Heart right ventricle (tissue), 16 donors: Measurements from ENCODE around the gene TAS2R31. TPM values are rescaled to one million over a fixed set of nuclear protein-coding genes. Genes with fewer than 3 reads are reported as not detected.

Experiments used
- ATAC-seq, 8 donors: fragments of 200-7000 bp; cut with Tn5 transposase; one replicate each; pipeline ENCODE4 v1.9.1; 2020; ENCODE audit warnings: mild to moderate bottlenecking in 8 of 8, moderate library complexity in 8 of 8, moderate number of reproducible peaks in 1 of 8
- DNase-seq, 2 donors: peaks; one replicate each; pipeline ENCODE4 v3.0.0-alpha.2; 2020
- H3K27ac ChIP-seq, 10 donors: fragments of 200-600 bp; sonication (generic) in 2 of 10; one replicate each; pipeline versions ENCODE4 v1.5.0 to v1.8.0; 2020 to 2022; ENCODE audit warnings: mild to moderate bottlenecking in 3 of 10
- H3K27me3 ChIP-seq, 7 donors: fragments of 200-600 bp; one replicate each; pipeline ENCODE4 v1.8.0; 2021 to 2022; ENCODE audit warnings: mild to moderate bottlenecking in 2 of 7
- H3K36me3 ChIP-seq, 9 donors: fragments of 200-600 bp; sonication (generic) in 1 of 9; one replicate each; pipeline versions ENCODE4 v1.5.0 to v1.8.0; 2020 to 2022; ENCODE audit warnings: mild to moderate bottlenecking in 2 of 9
- H3K4me1 ChIP-seq, 9 donors: fragments of 200-600 bp; sonication (generic) in 1 of 9; one replicate each; pipeline versions ENCODE4 v1.5.0 to v1.8.0; 2020 to 2022; ENCODE audit warnings: mild to moderate bottlenecking in 4 of 9
- H3K4me3 ChIP-seq, 10 donors: fragments of 200-600 bp; sonication (generic) in 2 of 10; one replicate each; pipeline versions ENCODE4 v1.5.0 to v1.8.0; 2020 to 2022; ENCODE audit warnings: mild to moderate bottlenecking in 7 of 10, moderate library complexity in 2 of 10
- H3K9me3 ChIP-seq, 11 donors: fragments of 200-600 bp in 10 of 11; sonication (generic) in 2 of 11; one replicate each; pipeline versions ENCODE4 v1.5.0 to v1.8.0; 2013 to 2022; ENCODE audit warnings: mild to moderate bottlenecking in 2 of 11, control low read depth in 1 of 11, moderate library complexity in 1 of 11
- WGBS, 2 donors: extraction: QIAGEN DNeasy Blood & Tissue Kit; methylation state at CpG; one replicate each; pipeline ENCODE4 v1.1.7; 2013; ENCODE audit warnings: inconsistent platforms in 1 of 2; 5-methylcytosine and 5-hydroxymethylcytosine counted together
- intact Hi-C, 10 donors: fragments of 100-400 bp; cut with DNase I; formaldehyde crosslinking; loops; one replicate each; pipeline versions ENCODE4 v1.11.1 to v1.14.2; 2022
- polyA plus RNA-seq, 2 donors: library from polyadenylated mRNA; stranded (reverse); fragments of 200-250 nt; gene quantifications; one replicate each; pipeline ENCODE4 v1.2.3, GENCODE V29; 2013
- total RNA-seq, 10 donors: library from RNA; stranded (reverse); fragmentation: NEBNext Ultra II Directional in 3 of 10; extraction: Animal tissue kit (Norgen Biotek cat#: 25700) in 3 of 10; gene quantifications; one replicate each; pipeline versions ENCODE4 v1.2.1 to v1.2.4, GENCODE V29; 2021 to 2023
- TF ChIP-seq, protein P1 (sequence below), 9 donors: fragments of 200-600 bp; sonication (generic) in 2 of 9; IDR thresholded peaks; one replicate each; pipeline versions ENCODE4 v1.5.0 to v1.8.0; 2021 to 2022; ENCODE audit warnings: antibody characterized with exemption in 9 of 9, mild to moderate bottlenecking in 5 of 9, moderate library complexity in 1 of 9
- donor health status: Arrhythmogenic right ventricular cardiomyopathy.
- donor health status: ischemic (EF 13 %, LVEDD 7.1; RV severe dilation, severe dysfunction).
- donor health status: healthy with polysubstance abuse.
- donor health status: DM: no; HTN: yes; CAD: no.
- donor health status: DM: no; HTN: no; CAD: no.
- donor health status: ischemic (EF 25% LVEDD 6.9; RV normal size, moderate dysfunction).
- donor health status: ischemic (EF 25% LVEDD 5.7; RV mildly dilated, moderate dysfunction).
- donor health status: healthy.
- donor health status: DM: yes; HTN: yes; CAD: no.
- donor health status: Ischemic cardiomyopathy.
- donor health status: ischemic (EF 35%, LVEDD 5.7; RV mildly dilated, moderate dysfunction).
- donor health status: nonischemic (EF 11% LVEDD 7.7; RV severe dilation, severe dysfunction).
- donor health status: DM: yes; HTN: yes; CAD: no.
- donor health status: PGD.
- donor health status: ischemic (EF 29% LVEDD 5.4; RV normal size, mild dysfunction).
- donor health status: nonischemic (EF 23%, LVEDD 6.1; RV moderate dilation, normal function).

The TAS2R31 gene
- total and polyA plus RNA-seq, 12 donors = 0.12 to 1.6 (median 0.69) TPM

DNA sequence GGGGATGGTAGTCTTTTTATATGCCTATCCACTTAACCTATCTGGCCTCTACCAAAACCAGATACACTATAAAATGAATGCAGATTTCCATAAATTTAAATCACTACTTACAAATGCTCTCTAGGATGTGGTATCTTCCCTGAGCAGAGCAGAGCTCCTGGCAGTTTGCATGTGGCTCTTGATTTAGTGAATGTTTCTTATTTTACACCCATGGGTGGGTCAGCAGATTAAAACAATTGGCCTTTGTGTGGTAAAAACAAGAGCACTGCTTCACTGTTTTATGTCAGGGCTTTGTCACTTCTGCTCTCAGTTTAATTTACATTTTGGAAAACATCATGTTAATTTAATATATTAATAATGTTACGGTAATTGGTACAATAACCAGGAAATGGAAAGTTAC, 14.3 kb downstream of the TAS2R31 start:
- Histone ChIP-seq H3K9me3 (no peaks in the 10 kb centered on the region), H3K27me3 (no peaks in the 10 kb centered on the region), H3K27ac (no peak overlapping the region), H3K4me3 (no peak overlapping the region), H3K4me1 (peaks cover 0 to 11% (median 0%) of the 10 kb centered on the region in 9 donors), H3K36me3 (no peaks in the 10 kb centered on the region)
- no peak for DNase-seq
- 83 to 87% methylated on average over 1 of the region's 1 CpG for WGBS, 2 donors
- intact Hi-C loops = loop anchor here in 4 of 10 donors (5.0 kb wide), 1 partner anchor 55 kb away; no protein-coding TSS in a partner anchor
- no peak for ATAC-seq
- TF ChIP-seq, protein P1, sequence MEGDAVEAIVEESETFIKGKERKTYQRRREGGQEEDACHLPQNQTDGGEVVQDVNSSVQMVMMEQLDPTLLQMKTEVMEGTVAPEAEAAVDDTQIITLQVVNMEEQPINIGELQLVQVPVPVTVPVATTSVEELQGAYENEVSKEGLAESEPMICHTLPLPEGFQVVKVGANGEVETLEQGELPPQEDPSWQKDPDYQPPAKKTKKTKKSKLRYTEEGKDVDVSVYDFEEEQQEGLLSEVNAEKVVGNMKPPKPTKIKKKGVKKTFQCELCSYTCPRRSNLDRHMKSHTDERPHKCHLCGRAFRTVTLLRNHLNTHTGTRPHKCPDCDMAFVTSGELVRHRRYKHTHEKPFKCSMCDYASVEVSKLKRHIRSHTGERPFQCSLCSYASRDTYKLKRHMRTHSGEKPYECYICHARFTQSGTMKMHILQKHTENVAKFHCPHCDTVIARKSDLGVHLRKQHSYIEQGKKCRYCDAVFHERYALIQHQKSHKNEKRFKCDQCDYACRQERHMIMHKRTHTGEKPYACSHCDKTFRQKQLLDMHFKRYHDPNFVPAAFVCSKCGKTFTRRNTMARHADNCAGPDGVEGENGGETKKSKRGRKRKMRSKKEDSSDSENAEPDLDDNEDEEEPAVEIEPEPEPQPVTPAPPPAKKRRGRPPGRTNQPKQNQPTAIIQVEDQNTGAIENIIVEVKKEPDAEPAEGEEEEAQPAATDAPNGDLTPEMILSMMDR (IDR thresholded peaks at IDR 0.05) = no peak

- Histone ChIP-seq H3K9me3 (no peaks in the 10 kb centered on the region), H3K4me3 (no peak overlapping the region), H3K27me3 (no peaks in the 10 kb centered on the region), H3K36me3 (no peaks in the 10 kb centered on the region), H3K4me1 (peaks cover 0 to 11% (median 0%) of the 10 kb centered on the region in 9 donors), H3K27ac (no peak overlapping the region)
- intact Hi-C loops = loop anchor here in 5 of 10 donors (2.0 to 5.0 kb wide), 2 partner anchors 55 to 56 kb away; no protein-coding TSS in a partner anchor
- TF ChIP-seq, protein P1 (IDR thresholded peaks at IDR 0.05) = no peak
- DNase-seq = no peak
- no peak for ATAC-seq
- WGBS, 2 donors = 90% methylated on average over 4 of the region's 4 CpGs
Observed at GRCh38 chr12:11015775-11016430, 15.3 kb downstream of the TAS2R31 start.

- intact Hi-C loops = loop anchor here in 1 of 10 donors (2.0 kb wide), 1 partner anchor 57 kb away; no protein-coding TSS in a partner anchor
- H3K4me1 ChIP-seq = peaks cover 0 to 11% (median 0%) of the 10 kb centered on the region in 9 donors
- H3K27ac ChIP-seq = no peak overlapping the region
- no peaks in the 10 kb centered on the region for H3K9me3 ChIP-seq
- ATAC-seq (no peak), DNase-seq (no peak)
- TF ChIP-seq, protein P1 (IDR thresholded peaks at IDR 0.05) = no peak
- H3K36me3 ChIP-seq = no peaks in the 10 kb centered on the region
- no peaks in the 10 kb centered on the region for H3K27me3 ChIP-seq
- no peak overlapping the region for H3K4me3 ChIP-seq
Observed at GRCh38 chr12:11014234-11014633, 17.0 kb downstream of the TAS2R31 start.

DNA sequence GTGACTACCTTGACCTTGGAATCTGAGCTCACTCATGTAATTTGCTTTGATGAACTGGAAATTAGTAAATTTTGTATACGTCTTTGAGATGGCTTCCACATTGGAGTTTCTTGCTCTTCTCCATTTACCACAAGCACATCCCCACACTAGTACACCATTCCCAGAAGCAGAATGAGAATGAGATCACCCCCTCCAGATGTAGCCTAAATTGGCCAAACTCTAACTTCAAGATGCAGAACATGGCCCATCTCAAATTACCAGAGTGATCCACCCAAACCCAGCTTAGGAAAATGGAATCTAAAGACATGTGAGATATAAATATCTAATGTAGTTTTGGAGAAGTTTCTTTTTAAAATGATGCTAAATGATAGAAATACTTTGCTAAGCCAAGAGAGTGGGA, 23.6 kb downstream of the TAS2R31 start:
- no peaks in the 10 kb centered on the region for H3K36me3 ChIP-seq
- WGBS, 2 donors = 98 to 100% methylated on average over 1 of the region's 1 CpG
- no peak for ATAC-seq
- no peak for DNase-seq
- TF ChIP-seq, protein P1 (IDR thresholded peaks at IDR 0.05) = no peak
- H3K4me1 ChIP-seq = no peaks in the 10 kb centered on the region
- H3K9me3 ChIP-seq = no peaks in the 10 kb centered on the region
- H3K27me3 ChIP-seq = no peaks in the 10 kb centered on the region
- H3K4me3 ChIP-seq = no peak overlapping the region
- no peak overlapping the region for H3K27ac ChIP-seq
- intact Hi-C loops = no loop called here
